OCI-M2 (cell line): Measurements from ENCODE around the gene ANXA3.
"Not testable (repeated sequence)": the region's sequence is repeated elsewhere in the genome, so short reads cannot be mapped to it uniquely, and the experiment has no call there.

Experiments
- DNase-seq: peaks from one replicate; lab custom pipeline; 2025; ENCODE audit not compliant: unreplicated experiment; lab: John Stamatoyannopoulos, UW

ANXA3 gene, protein sequence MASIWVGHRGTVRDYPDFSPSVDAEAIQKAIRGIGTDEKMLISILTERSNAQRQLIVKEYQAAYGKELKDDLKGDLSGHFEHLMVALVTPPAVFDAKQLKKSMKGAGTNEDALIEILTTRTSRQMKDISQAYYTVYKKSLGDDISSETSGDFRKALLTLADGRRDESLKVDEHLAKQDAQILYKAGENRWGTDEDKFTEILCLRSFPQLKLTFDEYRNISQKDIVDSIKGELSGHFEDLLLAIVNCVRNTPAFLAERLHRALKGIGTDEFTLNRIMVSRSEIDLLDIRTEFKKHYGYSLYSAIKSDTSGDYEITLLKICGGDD

DNA sequence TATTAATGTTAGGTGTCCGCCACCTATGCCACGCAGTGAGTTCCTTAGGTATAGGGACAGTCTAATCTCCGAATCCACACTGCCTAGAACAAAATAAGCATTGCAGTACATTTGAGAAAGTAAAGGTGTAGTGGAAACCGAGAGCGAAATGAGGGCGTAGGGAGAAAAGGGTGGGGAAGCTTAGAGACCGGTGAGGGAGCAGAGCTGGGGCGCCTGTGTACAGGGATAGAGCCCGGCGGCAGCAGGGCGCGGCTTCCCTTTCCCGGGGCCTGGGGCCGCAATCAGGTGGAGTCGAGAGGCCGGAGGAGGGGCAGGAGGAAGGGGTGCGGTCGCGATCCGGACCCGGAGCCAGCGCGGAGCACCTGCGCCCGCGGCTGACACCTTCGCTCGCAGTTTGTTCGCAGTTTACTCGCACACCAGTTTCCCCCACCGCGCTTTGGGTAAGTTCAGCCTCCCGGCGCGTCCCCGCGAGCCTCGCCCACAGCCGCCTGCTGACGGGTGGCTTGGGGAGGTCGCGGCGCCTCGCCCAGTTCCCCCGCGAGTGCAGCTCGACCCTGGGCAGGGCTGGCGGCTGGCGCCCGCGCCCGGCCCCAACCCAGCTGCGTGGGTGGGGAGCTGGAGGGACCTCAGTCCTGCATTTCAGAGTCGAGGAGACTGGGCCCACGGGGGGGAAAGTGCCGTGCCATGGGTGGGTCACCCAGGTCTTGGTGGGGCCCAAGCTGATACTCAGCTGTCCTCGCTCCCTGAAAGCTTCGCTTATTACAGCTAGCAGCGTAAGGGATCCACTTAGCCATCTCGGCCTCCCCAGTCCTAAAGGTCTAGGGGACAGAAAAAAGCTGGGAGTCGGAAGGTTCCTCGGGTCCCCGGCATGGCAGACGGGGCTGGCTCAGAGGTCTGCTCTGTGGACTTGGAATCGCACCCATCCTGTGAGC is at the start of gene ANXA3:
TSS of gene ANXA3 (plus strand) at position 351 of the 932 bp plus-strand sequence. CDS start 2,704 bp downstream, outside the sequence.
- no peak for DNase-seq

DNA sequence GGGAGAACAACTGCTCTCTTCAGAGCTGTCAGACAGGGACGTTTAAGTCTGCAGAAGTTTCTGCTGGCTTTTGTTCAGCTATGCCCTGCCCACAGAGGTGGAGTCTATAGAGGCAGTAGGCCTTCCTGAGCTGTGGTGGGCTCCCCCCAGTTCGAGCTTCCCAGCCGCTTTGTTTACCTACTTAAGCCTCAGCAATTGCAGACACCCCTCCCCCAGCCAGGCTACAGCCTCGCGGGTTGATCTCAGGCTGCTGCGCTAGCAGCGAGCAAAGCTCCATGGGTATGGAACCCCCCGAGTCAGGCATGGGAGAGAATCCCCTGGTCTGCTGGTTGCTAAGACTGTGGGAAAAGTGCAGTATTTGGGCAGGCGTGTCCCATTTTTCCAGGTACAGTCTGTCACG is 45.3 kb upstream of the ANXA3 start:
- DNase-seq: not testable (repeated sequence)

DNA sequence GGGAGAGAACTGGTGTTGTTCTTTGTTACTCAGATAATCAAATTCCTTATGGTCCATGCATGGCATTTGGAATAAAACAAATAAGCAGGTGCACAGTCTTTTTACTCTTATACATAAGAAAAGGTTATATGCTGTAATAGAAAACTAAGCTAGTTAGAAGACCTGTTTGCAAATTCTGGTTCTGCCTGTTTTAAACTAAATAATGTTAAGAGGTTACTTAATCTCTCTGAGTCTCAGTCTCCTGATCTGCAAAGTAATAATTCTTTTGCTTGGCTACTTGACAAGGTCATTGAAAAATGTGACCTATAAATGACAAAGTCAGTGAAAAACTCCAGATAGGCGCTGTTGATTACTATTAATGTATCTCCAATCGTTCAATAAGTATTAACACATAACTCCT is 42.5 kb upstream of the ANXA3 start:
- no peak for DNase-seq

DNA sequence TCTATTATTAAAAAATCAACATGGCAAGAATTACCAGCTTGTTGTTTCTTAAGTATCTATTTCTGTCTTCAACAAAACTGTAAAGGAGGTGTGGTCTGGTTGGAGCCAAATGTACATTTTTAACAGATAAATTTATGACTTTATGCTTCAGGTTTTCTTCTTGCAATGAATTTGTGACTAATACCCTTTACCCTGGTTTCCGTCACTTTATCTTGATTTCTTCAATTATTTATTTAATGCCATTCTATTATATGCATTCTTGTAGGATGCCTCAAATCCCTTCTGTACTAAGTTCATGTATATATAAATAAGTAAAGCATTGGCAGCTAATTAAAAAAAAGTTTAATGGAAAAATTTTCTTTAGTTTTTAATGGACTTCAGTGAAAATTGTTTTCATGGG is 41.5 kb upstream of the ANXA3 start:
- no peak for DNase-seq

DNA sequence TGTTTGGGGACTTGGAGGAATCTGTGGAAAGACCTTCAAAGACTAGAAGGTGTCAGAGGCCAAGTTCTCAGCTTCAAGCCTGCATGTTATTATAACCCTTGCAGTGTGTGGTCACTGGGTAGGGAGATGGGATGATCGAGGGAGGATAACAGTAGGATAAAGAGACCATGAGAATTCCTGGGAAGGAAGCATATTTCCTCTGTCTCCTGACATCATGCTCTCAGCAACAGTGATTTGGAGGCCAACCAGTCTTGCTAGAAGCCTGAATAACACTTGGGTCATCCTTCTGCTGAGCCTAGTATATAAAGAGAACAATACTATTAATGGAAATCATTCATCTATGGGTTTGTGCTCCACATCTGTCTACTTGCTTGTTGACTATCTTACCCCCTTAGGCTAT is 40.9 kb upstream of the ANXA3 start:
- no peak for DNase-seq

DNA sequence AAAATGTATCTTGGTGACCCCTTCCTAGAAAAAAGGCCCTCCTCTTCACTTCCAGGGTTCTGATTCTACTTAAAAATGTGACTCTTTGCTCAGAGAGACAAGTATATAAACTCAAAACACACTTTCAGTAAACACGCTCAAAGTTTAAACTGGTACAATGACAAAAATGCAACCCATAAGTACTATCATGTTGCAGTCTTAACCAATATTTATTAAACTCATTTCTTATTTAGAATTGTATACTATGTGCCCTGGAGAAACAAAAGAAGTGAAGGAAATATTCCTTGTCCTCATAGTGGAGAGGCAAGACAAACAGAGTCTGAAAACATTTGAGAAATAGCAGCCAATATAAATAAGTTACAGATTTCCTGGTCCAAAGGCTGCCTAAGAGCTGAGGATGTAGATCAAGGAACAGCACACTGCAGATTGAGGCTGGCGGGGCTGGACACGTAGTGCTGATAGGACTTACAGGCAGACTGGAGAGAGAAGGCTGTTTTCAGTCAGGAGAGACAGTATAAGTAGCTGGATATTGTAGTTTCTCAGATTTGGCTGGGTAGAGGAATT is 39.1 kb upstream of the ANXA3 start:
- DNase-seq: no peak

DNA sequence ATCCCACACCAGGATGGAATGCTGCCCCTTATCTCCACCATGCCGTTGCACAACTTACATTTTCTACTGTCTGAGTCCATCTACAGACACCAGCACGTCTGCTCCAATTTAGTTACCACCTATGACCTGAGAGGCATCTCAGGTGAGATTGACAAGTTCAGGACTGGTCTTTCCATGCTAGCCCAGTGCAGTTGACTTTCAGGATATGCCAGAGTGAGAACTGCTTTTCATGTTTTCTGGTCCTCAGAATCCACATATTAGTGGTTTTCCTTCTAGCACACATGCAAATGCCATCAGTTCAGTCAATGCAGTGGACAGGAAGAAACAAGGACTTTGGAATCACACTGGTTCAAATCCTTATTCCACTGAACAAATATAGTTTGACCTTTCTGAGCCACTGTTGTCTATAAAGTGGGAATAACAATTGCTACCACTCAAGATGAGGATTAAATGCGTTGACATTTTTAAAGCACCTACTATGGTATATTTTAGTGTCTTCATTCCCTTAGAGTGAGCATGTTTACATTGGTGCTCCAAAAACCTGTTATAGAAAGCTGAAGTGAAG is 38.1 kb upstream of the ANXA3 start:
- no peak for DNase-seq

DNA sequence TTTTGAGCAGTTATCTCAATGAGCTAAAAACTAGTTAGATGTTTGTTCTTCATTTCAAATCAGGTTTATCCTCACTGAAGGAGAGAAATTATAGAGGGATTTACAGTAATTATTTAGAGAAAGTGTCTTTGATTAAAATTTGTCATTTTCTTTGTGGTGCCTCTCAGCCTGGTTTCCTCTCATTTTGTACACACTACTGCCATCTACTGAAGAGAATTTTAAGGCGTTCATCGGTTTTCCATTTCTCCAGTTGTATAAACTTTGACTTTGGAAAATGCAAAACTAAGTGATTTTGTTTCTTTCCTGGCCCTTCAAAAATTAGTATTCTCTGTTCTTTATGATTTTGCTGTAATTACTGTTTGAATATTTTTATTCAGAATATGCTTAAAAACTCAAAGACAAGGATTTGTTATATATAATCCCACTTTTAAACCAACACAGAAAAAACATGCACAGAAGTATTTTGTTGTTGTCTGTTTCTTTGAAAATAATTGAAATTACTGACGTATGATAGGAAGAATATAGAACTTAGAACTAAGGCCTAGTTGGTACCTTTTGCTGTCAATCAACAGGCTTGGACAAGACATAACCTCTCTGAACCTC is 34.4 kb upstream of the ANXA3 start:
- DNase-seq: peak; percentile 40

DNA sequence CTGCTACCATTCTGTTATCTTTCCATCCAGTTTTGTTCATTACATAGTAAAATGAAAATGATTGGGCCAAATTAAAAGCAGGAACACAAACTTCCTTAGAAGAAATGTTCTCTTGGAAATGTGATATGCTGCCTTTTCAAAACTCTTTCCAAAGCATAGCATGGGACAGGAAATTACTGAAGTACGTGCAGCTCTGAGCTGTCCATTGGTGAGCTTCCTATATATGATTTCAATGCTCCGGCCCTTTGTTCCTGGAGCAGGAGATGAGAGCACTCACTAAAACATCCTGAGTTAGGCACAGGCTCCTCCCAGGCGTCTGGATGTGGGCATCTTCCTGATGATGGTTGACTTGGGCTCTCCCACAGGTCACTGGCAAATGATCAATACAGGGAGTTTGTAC is 33.0 kb upstream of the ANXA3 start:
- no peak for DNase-seq

DNA sequence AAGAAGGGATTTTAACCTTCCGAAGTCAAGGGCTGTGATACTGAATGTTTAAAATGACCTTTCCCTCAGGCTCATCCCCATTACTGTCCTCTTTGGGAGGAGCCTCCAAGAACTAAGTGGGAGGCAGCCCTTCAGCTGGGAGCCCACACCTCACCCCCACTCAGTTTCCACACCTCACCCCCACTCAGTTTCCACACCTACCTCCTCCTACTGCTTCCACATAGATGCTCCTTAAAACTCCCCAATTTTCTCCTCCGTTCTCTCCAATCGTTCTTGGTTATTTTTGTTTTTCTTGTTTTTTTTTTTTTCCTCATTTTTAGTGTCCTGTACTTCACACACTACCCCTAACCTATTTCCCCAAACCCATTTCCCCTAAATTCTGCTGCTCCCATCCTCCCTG is 31.6 kb upstream of the ANXA3 start:
- DNase-seq: no peak

DNA sequence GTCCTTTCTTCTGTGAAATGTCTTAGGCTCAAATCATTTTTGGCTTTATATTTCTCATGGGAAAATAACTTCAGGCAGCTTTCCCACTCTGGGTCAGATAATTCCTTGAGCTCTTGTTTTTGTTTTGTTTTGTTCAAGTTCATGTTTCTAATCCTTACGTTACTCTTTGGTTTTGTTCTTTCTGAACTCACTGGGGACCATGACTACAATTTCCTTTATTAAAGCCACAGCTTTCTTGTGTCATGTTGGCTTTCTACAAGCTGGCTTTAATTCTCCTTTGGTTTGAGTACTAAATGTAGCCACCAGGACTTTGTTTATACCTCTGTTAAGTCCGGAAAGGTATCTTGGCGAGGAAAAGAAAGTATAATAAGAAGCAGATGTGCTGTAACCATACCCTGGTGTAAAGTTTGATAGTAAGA is 30.8 kb upstream of the ANXA3 start:
- no peak for DNase-seq

DNA sequence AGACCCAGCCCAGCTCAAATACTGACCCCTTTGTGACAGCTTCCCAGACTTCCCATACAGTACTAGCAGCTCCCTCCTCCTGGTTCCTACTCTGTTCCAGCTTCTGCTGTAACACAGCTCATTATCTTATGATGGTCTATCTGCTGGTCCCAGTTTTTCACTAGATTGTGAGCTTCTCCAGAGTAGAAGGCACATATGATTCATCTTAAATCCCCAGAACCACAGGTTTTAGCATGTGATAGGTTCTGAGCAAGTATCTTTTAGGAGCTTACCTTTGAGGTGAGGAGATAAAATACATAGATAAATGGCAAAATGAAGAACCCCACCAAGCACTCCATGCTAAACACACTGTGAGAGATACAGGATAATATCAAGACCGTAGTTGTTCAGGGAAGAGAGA is 27.6 kb upstream of the ANXA3 start:
- DNase-seq: no peak

DNA sequence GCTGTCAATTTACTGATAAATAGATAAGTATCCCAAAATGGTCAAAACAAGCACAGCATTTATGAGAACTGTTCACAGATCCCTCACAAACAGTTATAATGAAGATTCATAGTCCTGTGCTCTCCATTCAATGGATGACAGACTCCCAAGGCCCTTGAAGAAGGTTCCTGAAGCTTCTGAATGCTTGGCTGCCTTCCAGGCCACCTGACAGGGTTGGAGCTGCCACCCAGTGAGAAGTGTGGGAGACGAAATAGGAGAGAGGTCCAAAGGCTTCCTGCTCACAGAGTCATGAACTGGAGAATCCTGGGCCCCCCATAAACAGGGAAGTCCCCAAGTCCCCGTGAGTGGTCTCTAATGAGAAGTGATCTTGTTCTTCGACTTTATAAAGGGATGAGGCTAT is 26.0 kb upstream of the ANXA3 start:
- DNase-seq: no peak

DNA sequence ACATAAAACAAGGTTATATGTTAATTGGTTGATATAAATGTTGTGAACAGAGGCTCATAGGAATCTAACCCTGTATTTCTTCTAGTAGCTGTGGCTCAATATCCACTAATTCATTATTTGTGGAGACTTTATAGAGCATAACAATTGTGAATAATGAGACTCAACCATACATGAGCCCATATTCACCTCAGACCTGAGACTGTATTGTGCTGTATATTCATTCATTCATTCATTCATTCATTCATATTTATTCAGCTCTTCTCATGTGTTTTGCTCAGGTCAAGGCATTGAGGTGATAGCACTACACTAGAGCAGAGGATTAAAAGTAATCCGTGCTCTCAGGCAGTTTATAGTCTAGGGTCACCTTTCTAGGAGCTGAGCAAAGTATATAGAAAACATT is 24.5 kb upstream of the ANXA3 start:
- DNase-seq: no peak

DNA sequence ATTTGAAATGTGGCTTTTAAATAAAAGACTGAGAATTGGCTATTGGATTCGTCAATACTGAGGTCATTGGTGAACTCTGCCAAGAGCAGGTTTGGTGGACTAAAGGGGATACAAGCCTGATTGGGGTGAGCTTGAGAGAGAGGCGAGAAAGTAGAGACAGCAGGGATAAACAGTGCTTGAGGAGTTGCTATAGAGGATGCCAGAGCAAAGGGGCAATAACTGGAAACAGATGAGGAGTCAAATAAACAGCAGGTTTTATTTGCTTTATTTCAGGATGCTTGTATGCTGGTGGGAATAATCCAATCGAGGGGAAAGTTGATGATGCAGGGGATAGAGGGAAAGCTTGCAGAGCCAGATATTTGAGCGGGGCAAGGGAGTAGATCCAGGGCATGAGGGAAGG is 24.0 kb upstream of the ANXA3 start:
- no peak for DNase-seq

DNA sequence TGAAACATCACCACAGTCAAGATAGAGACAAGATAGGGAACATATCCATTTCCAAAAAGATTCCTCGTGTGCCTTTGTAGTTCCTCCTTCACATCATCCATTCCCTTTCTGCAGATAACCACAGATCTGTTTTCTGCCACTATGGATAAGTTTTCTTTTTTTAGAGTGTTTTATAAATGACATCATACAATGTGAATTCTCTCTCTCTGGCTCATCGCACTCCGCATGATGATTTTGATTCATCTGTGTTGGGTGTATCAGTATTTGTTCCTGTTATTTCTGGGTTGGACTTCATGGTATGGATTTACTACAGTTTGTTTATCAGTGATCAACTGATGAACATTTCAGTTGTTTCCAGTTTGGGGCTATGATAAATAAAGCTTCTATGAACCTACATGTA is 23.2 kb upstream of the ANXA3 start:
- DNase-seq: no peak

DNA sequence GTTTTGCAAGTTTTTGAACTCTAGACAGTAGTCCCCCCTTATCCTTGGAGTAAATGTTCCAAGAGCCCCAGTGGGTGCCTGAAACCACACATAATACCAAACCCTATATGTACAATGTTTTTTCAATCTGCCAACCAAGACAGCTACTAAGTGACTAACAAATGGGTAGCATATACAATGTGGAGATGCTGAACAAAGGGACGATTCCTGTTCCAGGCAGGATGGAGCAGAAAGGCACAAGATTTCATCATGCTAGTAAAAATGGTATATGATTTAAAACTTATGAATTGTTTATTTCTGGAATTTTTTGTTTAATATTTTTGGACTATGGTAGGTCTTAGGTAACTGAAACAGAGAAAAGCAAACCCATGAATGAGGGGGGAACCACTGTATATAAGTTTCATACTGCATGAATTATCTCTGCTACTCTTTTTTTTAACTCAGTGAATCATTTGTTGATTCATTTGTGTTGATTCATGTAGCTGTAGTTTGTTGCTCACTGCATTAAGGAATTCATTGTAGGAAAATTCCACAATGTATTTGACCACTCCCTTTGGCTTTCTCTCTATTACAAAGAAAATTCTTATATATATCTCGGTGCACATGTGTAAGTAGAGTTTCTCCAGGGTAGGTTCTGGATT is 21.9 kb upstream of the ANXA3 start:
- DNase-seq: no peak

DNA sequence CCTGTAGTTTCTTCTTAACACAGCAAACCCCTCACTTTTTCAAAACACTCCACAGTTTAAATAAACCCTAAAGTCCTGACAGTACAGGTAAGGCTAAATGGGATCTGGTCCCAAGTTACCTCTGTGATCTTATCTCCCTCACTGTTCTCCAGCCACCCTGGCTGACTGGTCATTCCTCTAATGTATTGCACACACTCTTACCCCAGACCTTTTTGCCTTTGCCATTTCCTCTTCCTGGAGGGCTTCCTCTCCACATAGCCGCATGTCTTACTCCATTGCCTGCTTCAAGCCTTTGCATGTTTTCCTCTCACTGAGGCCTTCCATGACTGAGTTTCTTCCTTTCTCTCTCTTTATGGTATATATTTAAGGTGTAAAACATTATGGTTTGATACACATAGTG is 19.5 kb upstream of the ANXA3 start:
- DNase-seq: no peak

DNA sequence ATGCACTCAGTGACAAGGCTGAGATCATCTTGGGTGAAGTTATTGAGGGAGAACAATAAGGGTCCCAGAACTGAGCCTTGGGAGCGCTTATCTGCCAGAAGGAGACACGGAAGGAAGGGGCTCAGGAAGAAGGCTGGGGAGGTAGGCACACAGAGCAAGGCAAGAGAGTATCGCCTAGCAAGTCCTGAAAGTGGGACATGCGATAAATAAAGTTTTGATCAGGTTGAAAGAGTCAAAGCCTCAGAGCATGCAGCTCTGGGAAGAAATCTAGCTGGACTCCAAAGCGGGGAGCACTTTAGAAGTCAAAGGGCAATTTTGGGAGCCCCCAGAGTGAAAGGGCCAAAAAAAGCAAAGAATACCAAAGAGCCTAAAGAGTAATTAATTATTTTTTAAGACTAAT is 17.7 kb upstream of the ANXA3 start:
- no peak for DNase-seq

DNA sequence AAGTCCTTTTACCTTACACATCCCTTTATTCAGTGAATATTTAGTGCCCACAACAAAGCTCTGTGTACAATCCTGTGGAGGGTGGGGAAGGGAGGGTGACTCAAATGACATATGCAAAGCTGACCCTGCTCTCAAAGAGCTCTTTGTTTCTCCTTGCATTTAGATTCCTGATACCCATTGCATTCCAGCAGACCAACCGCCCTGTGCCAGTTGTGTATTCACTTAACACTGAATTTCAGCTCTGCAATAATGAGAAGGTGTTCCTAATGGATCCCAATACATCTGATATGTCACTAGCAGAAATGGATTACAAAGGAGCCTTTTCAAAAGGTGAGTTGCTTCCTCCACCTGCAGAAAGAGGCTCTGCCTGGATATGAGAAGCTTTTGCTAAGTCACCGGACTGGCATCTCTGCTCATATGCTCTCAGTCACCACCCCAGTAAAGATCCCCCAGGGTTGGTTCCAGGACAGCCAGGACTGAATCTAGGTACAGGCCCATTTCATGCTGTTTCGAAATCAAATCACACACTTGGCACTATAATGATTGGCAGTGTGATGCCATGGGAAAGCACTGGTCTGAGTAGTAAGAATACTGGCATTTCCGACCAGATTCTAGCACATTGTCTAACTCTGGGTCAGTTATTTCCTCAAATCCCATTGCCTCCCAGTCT is 17.1 kb upstream of the ANXA3 start:
- no peak for DNase-seq
